ENCODE results near the gene METTL9. TPM values are rescaled to one million over a fixed set of nuclear protein-coding genes. Genes with fewer than 3 reads are reported as not detected.
A peak's percentile ranks its signal among the peaks of the same experiment; 100 is the strongest.
"Not testable (repeated sequence)": the region's sequence is repeated elsewhere in the genome, so short reads cannot be mapped to it uniquely, and the experiment has no call there.

The METTL9 gene
- total RNA-seq, 1 donor from 2014 or later: 91.9 TPM

DNA sequence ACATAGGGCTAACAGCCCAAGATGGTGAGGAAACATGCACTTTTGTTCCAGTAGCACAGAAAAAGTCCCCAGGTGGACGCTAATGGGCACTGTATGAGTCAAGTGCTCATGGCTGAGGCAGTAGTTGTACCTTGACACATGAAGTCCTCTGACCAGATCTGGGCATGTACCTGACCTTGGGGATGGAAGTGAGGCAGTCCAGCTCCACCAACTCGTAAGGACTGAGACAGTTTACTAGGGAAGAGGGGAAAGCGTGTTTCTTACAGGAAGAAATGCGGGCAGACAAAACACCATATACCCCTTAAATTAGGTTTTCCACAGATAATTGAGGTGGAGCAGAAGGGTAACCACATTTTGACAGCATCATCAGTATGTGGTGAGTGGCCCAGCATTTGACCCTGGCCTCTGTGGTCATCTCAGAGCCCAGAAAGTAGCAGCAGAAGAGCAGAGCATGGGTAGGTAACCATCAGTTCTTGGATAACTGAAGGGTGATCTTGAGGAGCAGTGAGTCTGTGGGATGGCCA is 32.4 kb upstream of the METTL9 start:
- no peaks in the 10 kb centered on the region for H3K36me3 Mint-ChIP-seq (ENCODE audit: unreplicated experiment)
- no peaks in the 10 kb centered on the region for H3K9me3 Mint-ChIP-seq (ENCODE audit: unreplicated experiment)
- TF ChIP-seq, protein P1, sequence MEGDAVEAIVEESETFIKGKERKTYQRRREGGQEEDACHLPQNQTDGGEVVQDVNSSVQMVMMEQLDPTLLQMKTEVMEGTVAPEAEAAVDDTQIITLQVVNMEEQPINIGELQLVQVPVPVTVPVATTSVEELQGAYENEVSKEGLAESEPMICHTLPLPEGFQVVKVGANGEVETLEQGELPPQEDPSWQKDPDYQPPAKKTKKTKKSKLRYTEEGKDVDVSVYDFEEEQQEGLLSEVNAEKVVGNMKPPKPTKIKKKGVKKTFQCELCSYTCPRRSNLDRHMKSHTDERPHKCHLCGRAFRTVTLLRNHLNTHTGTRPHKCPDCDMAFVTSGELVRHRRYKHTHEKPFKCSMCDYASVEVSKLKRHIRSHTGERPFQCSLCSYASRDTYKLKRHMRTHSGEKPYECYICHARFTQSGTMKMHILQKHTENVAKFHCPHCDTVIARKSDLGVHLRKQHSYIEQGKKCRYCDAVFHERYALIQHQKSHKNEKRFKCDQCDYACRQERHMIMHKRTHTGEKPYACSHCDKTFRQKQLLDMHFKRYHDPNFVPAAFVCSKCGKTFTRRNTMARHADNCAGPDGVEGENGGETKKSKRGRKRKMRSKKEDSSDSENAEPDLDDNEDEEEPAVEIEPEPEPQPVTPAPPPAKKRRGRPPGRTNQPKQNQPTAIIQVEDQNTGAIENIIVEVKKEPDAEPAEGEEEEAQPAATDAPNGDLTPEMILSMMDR (IDR thresholded peaks at IDR 0.05): no peak
- H3K27ac Mint-ChIP-seq (ENCODE audit: unreplicated experiment): no peak overlapping the region
- H3K4me3 Mint-ChIP-seq (ENCODE audit: unreplicated experiment): no peak overlapping the region
- H3K27me3 Mint-ChIP-seq (ENCODE audit: unreplicated experiment): peaks cover 38% of the 10 kb centered on the region
- no peak for DNase-seq (ENCODE audit: extremely low spot score, unreplicated experiment)
- peaks cover 3% of the 10 kb centered on the region for H3K4me1 Mint-ChIP-seq (ENCODE audit: unreplicated experiment)

DNA sequence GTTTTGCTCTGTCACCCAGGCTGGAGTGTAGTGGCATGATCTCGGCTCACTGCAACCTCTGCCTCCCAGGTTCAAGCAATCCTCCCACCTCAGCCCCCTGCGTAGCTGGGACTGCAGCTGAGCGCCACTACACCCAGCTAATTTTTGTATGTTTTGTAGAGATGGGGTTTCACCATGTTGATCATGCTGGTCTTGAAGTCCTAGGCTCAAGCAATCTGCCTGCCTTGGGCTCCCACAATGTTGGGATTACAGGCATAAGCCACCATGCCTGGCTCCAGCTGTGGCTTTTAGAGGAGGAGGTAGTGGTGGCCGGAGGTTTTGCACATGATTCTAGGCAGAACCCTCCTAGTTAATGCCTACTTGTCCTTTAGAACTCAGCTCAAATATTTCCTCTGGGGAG is 31.9 kb upstream of the METTL9 start:
- not testable (repeated sequence) for DNase-seq (ENCODE audit: extremely low spot score, unreplicated experiment); H3K9me3 Mint-ChIP-seq (ENCODE audit: unreplicated experiment); H3K36me3 Mint-ChIP-seq (ENCODE audit: unreplicated experiment); H3K4me3 Mint-ChIP-seq (ENCODE audit: unreplicated experiment); H3K27ac Mint-ChIP-seq (ENCODE audit: unreplicated experiment); H3K4me1 Mint-ChIP-seq (ENCODE audit: unreplicated experiment)
- peaks cover 38% of the 10 kb centered on the region for H3K27me3 Mint-ChIP-seq (ENCODE audit: unreplicated experiment)

DNA sequence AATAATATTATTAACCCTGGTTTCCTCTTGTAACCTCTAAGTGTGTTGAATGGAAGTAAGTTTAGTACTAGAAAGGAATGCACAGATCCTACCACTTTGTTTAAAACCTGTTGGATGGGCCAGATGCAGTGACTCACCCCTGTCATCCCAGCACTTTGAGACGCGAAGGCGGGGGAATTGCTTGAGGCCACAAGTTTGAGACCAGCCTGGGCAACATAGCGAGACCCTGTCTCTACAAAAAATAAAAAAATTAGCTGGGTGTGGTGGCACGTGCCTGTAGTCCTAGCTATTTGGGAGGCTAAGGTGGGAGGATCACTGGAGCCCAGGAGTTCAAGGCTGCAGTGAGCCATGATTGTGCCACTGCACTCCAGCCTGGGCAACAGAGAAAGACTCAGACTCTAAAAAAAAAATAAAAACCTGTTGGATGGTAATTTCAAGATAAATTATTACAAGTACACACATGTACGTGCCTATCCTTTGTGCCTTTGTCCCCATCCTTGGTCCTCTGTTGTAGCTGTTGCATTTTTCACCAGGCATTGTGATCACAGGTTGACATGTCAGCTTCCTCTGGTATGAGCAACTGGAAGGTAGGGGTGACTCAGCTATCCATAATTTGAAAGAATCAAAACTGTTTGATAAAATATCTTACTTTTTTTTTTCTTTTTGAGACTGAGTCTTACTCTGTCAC is 30.7 kb upstream of the METTL9 start:
- H3K4me1 Mint-ChIP-seq (ENCODE audit: unreplicated experiment): peaks cover 3% of the 10 kb centered on the region
- no peak overlapping the region for H3K4me3 Mint-ChIP-seq (ENCODE audit: unreplicated experiment)
- no peaks in the 10 kb centered on the region for H3K36me3 Mint-ChIP-seq (ENCODE audit: unreplicated experiment)
- DNase-seq (ENCODE audit: extremely low spot score, unreplicated experiment): no peak
- peaks cover 36% of the 10 kb centered on the region for H3K27me3 Mint-ChIP-seq (ENCODE audit: unreplicated experiment)
- TF ChIP-seq, protein P1 (IDR thresholded peaks at IDR 0.05): no peak
- no peaks in the 10 kb centered on the region for H3K9me3 Mint-ChIP-seq (ENCODE audit: unreplicated experiment)
- H3K27ac Mint-ChIP-seq (ENCODE audit: unreplicated experiment): no peak overlapping the region

DNA sequence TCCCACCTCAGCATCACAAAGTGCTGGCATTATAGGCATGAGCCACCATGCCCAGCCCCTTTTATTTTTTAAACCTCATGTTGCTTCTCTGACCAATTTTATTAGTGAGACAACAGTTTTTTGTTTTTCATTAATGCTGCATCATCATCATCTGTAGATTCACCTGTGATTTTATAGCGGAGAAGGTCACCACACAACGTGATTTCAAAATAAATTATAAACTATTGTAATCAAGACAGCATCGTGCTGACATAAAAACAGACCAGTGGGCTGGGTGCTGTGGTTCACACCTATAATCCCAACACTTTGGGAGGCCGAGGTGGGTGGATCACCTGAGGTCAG is 28.7 kb upstream of the METTL9 start:
- TF ChIP-seq, protein P1 (IDR thresholded peaks at IDR 0.05): no peak
- Mint-ChIP-seq H3K9me3 (ENCODE audit: unreplicated experiment) (no peaks in the 10 kb centered on the region), H3K27me3 (ENCODE audit: unreplicated experiment) (peaks cover 25% of the 10 kb centered on the region), H3K4me3 (ENCODE audit: unreplicated experiment) (no peak overlapping the region), H3K36me3 (ENCODE audit: unreplicated experiment) (no peaks in the 10 kb centered on the region), H3K27ac (ENCODE audit: unreplicated experiment) (no peak overlapping the region), H3K4me1 (ENCODE audit: unreplicated experiment) (peaks cover 3% of the 10 kb centered on the region)
- no peak for DNase-seq (ENCODE audit: extremely low spot score, unreplicated experiment)

DNA sequence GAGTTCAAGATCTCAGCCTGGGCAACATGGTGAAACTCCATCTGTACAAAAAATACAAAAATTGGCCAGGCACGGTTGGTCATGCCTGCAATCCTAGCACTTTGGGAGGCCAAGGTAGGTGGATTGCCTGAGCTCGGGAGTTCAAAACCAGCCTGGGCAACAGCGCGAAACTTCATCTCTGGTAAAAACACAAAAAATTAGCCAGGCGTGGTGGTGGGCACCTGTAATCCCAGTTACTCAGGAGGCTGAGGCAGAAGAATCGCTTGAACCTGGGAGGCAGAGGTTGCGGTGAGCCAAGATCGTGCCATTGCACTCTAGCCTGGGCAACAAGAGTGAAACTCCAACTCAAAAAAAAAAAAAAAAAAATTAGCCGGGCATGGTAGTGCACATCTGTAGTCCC is 25.9 kb upstream of the METTL9 start:
- not testable (repeated sequence) for H3K27ac Mint-ChIP-seq (ENCODE audit: unreplicated experiment); DNase-seq (ENCODE audit: extremely low spot score, unreplicated experiment); H3K4me1 Mint-ChIP-seq (ENCODE audit: unreplicated experiment); H3K4me3 Mint-ChIP-seq (ENCODE audit: unreplicated experiment); H3K9me3 Mint-ChIP-seq (ENCODE audit: unreplicated experiment); H3K36me3 Mint-ChIP-seq (ENCODE audit: unreplicated experiment)
- peaks cover 29% of the 10 kb centered on the region for H3K27me3 Mint-ChIP-seq (ENCODE audit: unreplicated experiment)

DNA sequence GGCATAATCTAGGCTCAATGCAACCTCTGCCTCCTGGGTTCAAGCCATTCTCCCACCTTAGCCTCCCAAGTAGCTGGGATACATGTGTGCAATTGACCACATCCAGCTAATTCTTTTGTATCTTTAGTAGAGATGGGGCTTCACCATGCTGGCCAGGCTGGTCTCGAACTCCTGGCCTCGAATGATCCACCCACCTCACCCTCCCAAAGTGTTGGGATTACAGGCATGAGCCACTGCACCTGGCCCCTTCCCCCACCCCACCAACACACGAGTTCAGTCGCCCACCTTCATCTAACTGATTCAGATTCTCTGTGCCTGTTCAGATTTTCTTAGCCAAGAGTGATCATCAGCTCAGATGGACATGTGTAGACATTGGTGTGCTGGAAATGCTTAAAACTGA is 25.0 kb upstream of the METTL9 start:
- Mint-ChIP-seq H3K27ac (ENCODE audit: unreplicated experiment) (no peak overlapping the region), H3K4me1 (ENCODE audit: unreplicated experiment) (peaks cover 2% of the 10 kb centered on the region), H3K4me3 (ENCODE audit: unreplicated experiment) (no peak overlapping the region), H3K9me3 (ENCODE audit: unreplicated experiment) (no peaks in the 10 kb centered on the region), H3K36me3 (ENCODE audit: unreplicated experiment) (no peaks in the 10 kb centered on the region), H3K27me3 (ENCODE audit: unreplicated experiment) (peaks cover 37% of the 10 kb centered on the region)
- TF ChIP-seq, protein P1 (IDR thresholded peaks at IDR 0.05): no peak
- DNase-seq (ENCODE audit: extremely low spot score, unreplicated experiment): no peak

DNA sequence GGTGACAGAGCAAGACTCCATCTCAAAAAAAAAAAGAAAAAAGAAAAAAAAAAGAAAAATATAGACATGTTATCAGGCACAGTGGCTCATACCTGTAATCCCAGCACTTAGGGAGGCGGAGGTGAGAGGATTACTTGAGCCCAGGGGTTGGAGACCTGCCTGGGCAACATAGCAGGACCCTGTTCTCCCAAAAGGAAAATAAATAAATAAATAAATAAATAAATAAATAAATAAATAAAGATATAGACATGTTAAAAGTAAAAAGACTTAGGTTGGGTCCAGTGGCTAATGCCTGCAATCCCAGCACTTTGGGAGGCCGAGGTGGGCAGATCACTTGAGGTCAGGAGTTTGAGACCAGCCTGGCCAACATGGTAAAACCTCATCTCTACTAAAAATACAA is 23.1 kb upstream of the METTL9 start:
- peak; percentile 48 for DNase-seq (ENCODE audit: extremely low spot score, unreplicated experiment)
- not testable (repeated sequence) for H3K9me3 Mint-ChIP-seq (ENCODE audit: unreplicated experiment); H3K4me1 Mint-ChIP-seq (ENCODE audit: unreplicated experiment); H3K36me3 Mint-ChIP-seq (ENCODE audit: unreplicated experiment); H3K27ac Mint-ChIP-seq (ENCODE audit: unreplicated experiment); H3K4me3 Mint-ChIP-seq (ENCODE audit: unreplicated experiment)
- peaks cover 41% of the 10 kb centered on the region for H3K27me3 Mint-ChIP-seq (ENCODE audit: unreplicated experiment)

DNA sequence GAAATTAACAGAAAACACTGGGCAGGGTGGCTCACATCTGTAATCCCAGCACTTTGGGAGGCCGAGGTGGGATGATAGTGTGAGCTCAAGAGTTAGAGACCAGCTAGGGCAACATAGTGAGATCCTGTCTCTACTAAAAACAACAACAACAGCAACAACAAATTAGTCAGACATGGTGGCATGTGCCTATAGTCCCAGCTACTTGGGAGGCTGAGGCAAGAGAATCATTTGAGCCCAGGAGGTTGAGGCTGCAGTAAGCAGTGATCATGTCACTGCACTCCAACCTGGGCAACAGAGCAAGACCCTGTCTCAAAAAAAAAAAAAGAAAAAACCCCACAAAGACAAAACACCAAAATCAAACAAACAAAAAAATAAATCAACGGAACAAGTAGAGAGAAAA is 21.9 kb upstream of the METTL9 start:
- peak; percentile 56 for DNase-seq (ENCODE audit: extremely low spot score, unreplicated experiment)
- H3K4me3 Mint-ChIP-seq (ENCODE audit: unreplicated experiment); H3K4me1 Mint-ChIP-seq (ENCODE audit: unreplicated experiment); H3K27ac Mint-ChIP-seq (ENCODE audit: unreplicated experiment); H3K9me3 Mint-ChIP-seq (ENCODE audit: unreplicated experiment); H3K36me3 Mint-ChIP-seq (ENCODE audit: unreplicated experiment): not testable (repeated sequence)
- peaks cover 36% of the 10 kb centered on the region for H3K27me3 Mint-ChIP-seq (ENCODE audit: unreplicated experiment)

DNA sequence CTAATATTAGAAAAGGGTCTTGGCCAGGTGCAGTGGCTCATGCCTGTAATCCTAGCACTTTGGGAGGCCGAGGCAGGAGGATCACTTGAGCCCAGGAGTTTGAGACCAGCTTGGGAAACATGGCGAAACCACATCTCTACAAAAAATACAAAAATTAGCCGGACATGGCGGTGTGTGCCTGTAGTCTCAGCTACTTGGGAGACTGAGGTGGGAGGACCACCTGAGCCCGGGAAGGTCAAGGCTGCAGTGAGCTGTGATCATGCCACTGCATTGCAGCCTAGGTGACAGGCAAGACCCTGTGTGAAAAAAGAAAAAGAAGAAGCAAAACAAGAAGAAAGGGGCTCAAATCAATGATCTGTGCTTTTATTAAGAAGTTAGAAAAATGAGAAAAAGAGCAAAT is 21.1 kb upstream of the METTL9 start:
- not testable (repeated sequence) for H3K27ac Mint-ChIP-seq (ENCODE audit: unreplicated experiment); H3K4me1 Mint-ChIP-seq (ENCODE audit: unreplicated experiment); H3K36me3 Mint-ChIP-seq (ENCODE audit: unreplicated experiment); H3K4me3 Mint-ChIP-seq (ENCODE audit: unreplicated experiment); H3K9me3 Mint-ChIP-seq (ENCODE audit: unreplicated experiment)
- H3K27me3 Mint-ChIP-seq (ENCODE audit: unreplicated experiment): peaks cover 36% of the 10 kb centered on the region
- DNase-seq (ENCODE audit: extremely low spot score, unreplicated experiment): peak; percentile 73

All from osteocyte (in vitro differentiated cells).